ENCODE data around the gene PIK3AP1. TPM values are rescaled to one million over a fixed set of nuclear protein-coding genes. Genes with fewer than 3 reads are reported as not detected.

Gene PIK3AP1
- total and polyA plus RNA-seq, 2 of the 13 experiments (the other 11 are each of a cell fraction or from before 2014, with no cell fraction given): 3.6 to 13.8 TPM

- H3K4me2 ChIP-seq (ENCODE audit: low read depth, low read length): no peak overlapping the region
- H2AFZ ChIP-seq (ENCODE audit: low read length): no peak overlapping the region
- DNase-seq (ENCODE audit: low spot score) (no peak), FAIRE-seq (no peak), ATAC-seq (no peak; the same call in 2 of the 3 replicates)
- no peak overlapping the region for H3K27ac ChIP-seq (ENCODE audit: extremely low read length, insufficient read depth, low read length)
- WGBS (ENCODE audit: low lambda C conversion rate): 87% methylated on average over 5 of the region's 5 CpGs
- no peaks in the 10 kb centered on the region for H3K36me3 ChIP-seq (replicated peaks in 1 of 2; ENCODE audit: control insufficient read depth in 1 of 2, insufficient read depth in 2 of 2, low read length in 2 of 2)
- no peaks in the 10 kb centered on the region for H4K20me1 ChIP-seq (ENCODE audit: insufficient read depth, low read length)
- H3K9ac ChIP-seq (ENCODE audit: insufficient read depth, low read depth, low read length): no peak overlapping the region
- TF ChIP-seq ZSCAN21 (CRISPR knock-in tag; IDR thresholded peaks at IDR 0.05; ENCODE audit: borderline replicate concordance) (no peak), STAG1 (CRISPR knock-in tag; IDR thresholded peaks at IDR 0.05) (peak; percentile 28; the same call in 1 of the 2 replicates)
- TF ChIP-seq, protein P1, sequence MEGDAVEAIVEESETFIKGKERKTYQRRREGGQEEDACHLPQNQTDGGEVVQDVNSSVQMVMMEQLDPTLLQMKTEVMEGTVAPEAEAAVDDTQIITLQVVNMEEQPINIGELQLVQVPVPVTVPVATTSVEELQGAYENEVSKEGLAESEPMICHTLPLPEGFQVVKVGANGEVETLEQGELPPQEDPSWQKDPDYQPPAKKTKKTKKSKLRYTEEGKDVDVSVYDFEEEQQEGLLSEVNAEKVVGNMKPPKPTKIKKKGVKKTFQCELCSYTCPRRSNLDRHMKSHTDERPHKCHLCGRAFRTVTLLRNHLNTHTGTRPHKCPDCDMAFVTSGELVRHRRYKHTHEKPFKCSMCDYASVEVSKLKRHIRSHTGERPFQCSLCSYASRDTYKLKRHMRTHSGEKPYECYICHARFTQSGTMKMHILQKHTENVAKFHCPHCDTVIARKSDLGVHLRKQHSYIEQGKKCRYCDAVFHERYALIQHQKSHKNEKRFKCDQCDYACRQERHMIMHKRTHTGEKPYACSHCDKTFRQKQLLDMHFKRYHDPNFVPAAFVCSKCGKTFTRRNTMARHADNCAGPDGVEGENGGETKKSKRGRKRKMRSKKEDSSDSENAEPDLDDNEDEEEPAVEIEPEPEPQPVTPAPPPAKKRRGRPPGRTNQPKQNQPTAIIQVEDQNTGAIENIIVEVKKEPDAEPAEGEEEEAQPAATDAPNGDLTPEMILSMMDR (CRISPR knock-in tag; IDR thresholded peaks at IDR 0.05): peak; percentile 35
- in situ Hi-C loops (cut with HindIII; ENCODE audit: extremely low pct_ligation_motif_present, low pct_unique_long_range_greater_than_20kb) (no loop called here), intact Hi-C loops (cut with micrococcal nuclease; ENCODE audit: unreplicated experiment) (no loop called here)
- CTCF ChIA-PET (ENCODE audit: low intra/inter-chr PET ratio, low total read pairs): no interaction called here
- no peak overlapping the region for H3K4me3 ChIP-seq (replicated peaks in 1 of 3; ENCODE audit: insufficient read depth in 1 of 3, low read depth in 2 of 3, low read length in 3 of 3)
- H3K9me3 ChIP-seq (ENCODE audit: low read length): no peaks in the 10 kb centered on the region
- H3K79me2 ChIP-seq (ENCODE audit: insufficient read depth, low read length): no peaks in the 10 kb centered on the region
- POLR2A ChIA-PET: no interaction called here
- no peaks in the 10 kb centered on the region for H3K4me1 ChIP-seq (ENCODE audit: insufficient read depth, low read length)
- H3K27me3 ChIP-seq (ENCODE audit: control insufficient read depth in 1 of 2, insufficient read depth in 2 of 2, low read length in 2 of 2): no peaks in the 10 kb centered on the region
- BruUV-seq (replicated peaks): no TSS peak
Measured at GRCh38 chr10:96626795-96627194, 93.5 kb downstream of the PIK3AP1 start.

GRCh38 chr10:96625173-96625572 is 95.1 kb downstream of the PIK3AP1 start:
- Histone ChIP-seq H3K9ac (ENCODE audit: insufficient read depth, low read depth, low read length) (no peak overlapping the region), H2AFZ (ENCODE audit: low read length) (no peak overlapping the region), H3K27ac (ENCODE audit: extremely low read length, insufficient read depth, low read length) (no peak overlapping the region), H3K9me3 (ENCODE audit: low read length) (no peaks in the 10 kb centered on the region), H3K36me3 (replicated peaks in 1 of 2; ENCODE audit: control insufficient read depth in 1 of 2, insufficient read depth in 2 of 2, low read length in 2 of 2) (no peaks in the 10 kb centered on the region), H3K4me2 (ENCODE audit: low read depth, low read length) (no peak overlapping the region), H3K27me3 (ENCODE audit: control insufficient read depth in 1 of 2, insufficient read depth in 2 of 2, low read length in 2 of 2) (no peaks in the 10 kb centered on the region), H4K20me1 (ENCODE audit: insufficient read depth, low read length) (no peaks in the 10 kb centered on the region), H3K4me1 (ENCODE audit: insufficient read depth, low read length) (no peaks in the 10 kb centered on the region), H3K79me2 (ENCODE audit: insufficient read depth, low read length) (no peaks in the 10 kb centered on the region), H3K4me3 (replicated peaks in 1 of 3; ENCODE audit: insufficient read depth in 1 of 3, low read depth in 2 of 3, low read length in 3 of 3) (no peak overlapping the region)
- no peak for DNase-seq (ENCODE audit: low spot score)
- FAIRE-seq: no peak
- CTCF ChIA-PET (ENCODE audit: low intra/inter-chr PET ratio, low total read pairs): no interaction called here
- intact Hi-C loops (cut with micrococcal nuclease; ENCODE audit: unreplicated experiment) (no loop called here), in situ Hi-C loops (cut with HindIII; ENCODE audit: extremely low pct_ligation_motif_present, low pct_unique_long_range_greater_than_20kb) (no loop called here)
- no peak for ATAC-seq
- POLR2A ChIA-PET: no interaction called here
- BruUV-seq (replicated peaks): no TSS peak
- no peak for TF ChIP-seq ZNF639 (CRISPR knock-in tag; conservative IDR thresholded peaks at IDR 0.05)
- WGBS (ENCODE audit: low lambda C conversion rate): no CpG with 5 or more reads among the region's 1 CpG
